Measurements from ENCODE around the gene ZNF92. TPM values are rescaled to one million over a fixed set of nuclear protein-coding genes. Genes with fewer than 3 reads are reported as not detected.
A peak's percentile ranks its signal among the peaks of the same experiment; 100 is the strongest.
"Not testable (repeated sequence)": the region's sequence is repeated elsewhere in the genome, so short reads cannot be mapped to it uniquely, and the experiment has no call there.

The ZNF92 gene
- total and polyA plus RNA-seq, 2 of the 13 experiments (the other 11 are each of a cell fraction or from before 2014, with no cell fraction given) = 4.0 to 13.2 TPM

- BruUV-seq (replicated peaks); H3K27ac ChIP-seq (ENCODE audit: extremely low read length, insufficient read depth, low read length); H3K4me3 ChIP-seq (replicated peaks in 1 of 3; ENCODE audit: insufficient read depth in 1 of 3, low read depth in 2 of 3, low read length in 3 of 3); H3K9ac ChIP-seq (ENCODE audit: insufficient read depth, low read depth, low read length); H3K79me2 ChIP-seq (ENCODE audit: insufficient read depth, low read length); H2AFZ ChIP-seq (ENCODE audit: low read length); CTCF ChIA-PET (ENCODE audit: low intra/inter-chr PET ratio, low total read pairs); DNase-seq (ENCODE audit: low spot score); H3K9me3 ChIP-seq (ENCODE audit: low read length); H3K36me3 ChIP-seq (replicated peaks in 1 of 2; ENCODE audit: control insufficient read depth in 1 of 2, insufficient read depth in 2 of 2, low read length in 2 of 2); H3K4me2 ChIP-seq (ENCODE audit: low read depth, low read length); in situ Hi-C loops (cut with HindIII; ENCODE audit: extremely low pct_ligation_motif_present, low pct_unique_long_range_greater_than_20kb); intact Hi-C loops (cut with micrococcal nuclease; ENCODE audit: unreplicated experiment); ATAC-seq; FAIRE-seq; H4K20me1 ChIP-seq (ENCODE audit: insufficient read depth, low read length); H3K27me3 ChIP-seq (ENCODE audit: control insufficient read depth in 1 of 2, insufficient read depth in 2 of 2, low read length in 2 of 2); TF ChIP-seq NR2F6 (IDR thresholded peaks at IDR 0.05): not testable (repeated sequence)
- POLR2A ChIA-PET = interaction anchor here (1.8 kb wide), 1 partner anchor 22 kb away, joined by 5 read pairs; no protein-coding TSS in a partner anchor
- 23% methylated on average over 3 of the region's 3 CpGs for WGBS (ENCODE audit: low lambda C conversion rate)
- H3K4me1 ChIP-seq (ENCODE audit: insufficient read depth, low read length) = peaks cover 42% of the 10 kb centered on the region
- TF ChIP-seq NR2F6 (CRISPR knock-in tag; IDR thresholded peaks at IDR 0.05) (peak; percentile 38), NR2F2 (IDR thresholded peaks at IDR 0.05; ENCODE audit: borderline replicate concordance, low read depth) (peak; percentile 14; the same call in 1 of the 2 replicates), RARA (CRISPR knock-in tag; IDR thresholded peaks at IDR 0.05) (peak; percentile 59; the same call in 1 of the 2 replicates), ARID5B (CRISPR knock-in tag; IDR thresholded peaks at IDR 0.05) (peak; percentile 34; the same call in 1 of the 2 replicates), PATZ1 (CRISPR knock-in tag; IDR thresholded peaks at IDR 0.05) (0 out of 2 replicates have a peak, but pooled peaks have one; percentile 15)
Observed at GRCh38 chr7:65423286-65423685, 49.6 kb downstream of the ZNF92 start.
